Suprapubic skin (tissue), 3 donors: ENCODE data around the gene SULF2.

Experiments
- CTCF ChIP-seq, 2 donors: fragments of 200-600 bp in 1 of 2; fragments of 450-650 bp in 1 of 2; sonication (generic) in 1 of 2; IDR thresholded peaks; one replicate each; pipeline ENCODE4 v1.5.1; 2016 to 2019; ENCODE audit warnings: antibody characterized with exemption in 2 of 2, mild to moderate bottlenecking in 1 of 2, moderate library complexity in 1 of 2
- EP300 ChIP-seq: sonication (generic); formaldehyde crosslinking; IDR thresholded peaks from one replicate; pipeline ENCODE4 v1.6.1; 2017; ENCODE audit warnings: antibody characterized with exemption

DNA sequence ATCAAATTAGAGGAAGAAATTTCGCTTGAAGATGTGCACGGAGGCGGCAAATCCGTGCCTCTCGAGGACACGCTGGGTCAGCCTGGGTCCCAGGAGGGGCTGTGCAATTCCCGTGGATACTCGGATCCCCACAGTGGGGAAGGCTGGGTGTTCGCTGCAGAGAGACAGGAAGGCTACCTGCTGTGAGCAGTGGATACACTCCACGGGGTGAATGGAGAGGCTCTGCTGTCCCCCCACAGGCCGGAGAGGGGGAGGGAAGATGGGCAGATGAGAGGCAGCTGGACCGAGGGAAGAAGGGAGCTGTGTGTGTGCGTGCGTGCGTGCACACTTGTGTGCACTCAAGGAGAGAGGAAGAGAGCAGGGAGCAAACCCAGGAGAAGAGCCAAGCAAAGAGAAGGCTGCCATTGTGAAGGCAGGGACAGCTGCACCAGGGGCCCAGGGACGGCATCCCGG is 57.3 kb downstream of the SULF2 start:
- TF ChIP-seq EP300 (no peak), CTCF (IDR thresholded peaks at IDR 0.05) (no peak)
